WTC11 (cell line): ENCODE results near the gene PSMD11. TPM values are rescaled to one million over a fixed set of nuclear protein-coding genes. Genes with fewer than 3 reads are reported as not detected.

ENCODE experiments used
- ATAC-seq: fragments of 200-7000 bp; cut with Tn5 transposase; 2 replicates; pipeline ENCODE4 v1.10.0; 2021; ENCODE audit warnings: mild to moderate bottlenecking, moderate library complexity
- CTCF ChIA-PET: fragments of 300-600 bp; sonication (Branson Sonifier 250); formaldehyde crosslinking; loops from one replicate; lab custom pipeline; 2021; ENCODE audit warnings: antibody characterized with exemption; lab: Charles Lee
- POLR2A ChIA-PET: fragments of 350-600 bp; sonication (Branson Sonifier 250); formaldehyde crosslinking; loops from one replicate; lab custom pipeline; 2021; ENCODE audit warnings: antibody characterized with exemption; lab: Charles Lee
- DNase-seq: peaks from one replicate; pipeline ENCODE4 v3.0.0; 2021; ENCODE audit warnings: low spot score
- H3K27ac Mint-ChIP-seq: 2 replicates; pipeline ENCODE4 v1.8.0; 2021; ENCODE audit warnings: mixed read lengths
- H3K27me3 Mint-ChIP-seq: 2 replicates; pipeline ENCODE4 v1.8.0; 2021; ENCODE audit warnings: low read depth, mild to moderate bottlenecking, moderate library complexity, mixed read lengths
- H3K36me3 Mint-ChIP-seq: 2 replicates; pipeline ENCODE4 v1.8.0; 2021; ENCODE audit warnings: mixed read lengths
- H3K4me1 Mint-ChIP-seq: 2 replicates; pipeline ENCODE4 v1.8.0; 2022; ENCODE audit warnings: mixed read lengths
- H3K4me3 Mint-ChIP-seq: 2 replicates; pipeline ENCODE4 v1.8.0; 2021; ENCODE audit warnings: mild to moderate bottlenecking, moderate library complexity, mixed read lengths
- H3K9me3 Mint-ChIP-seq: 2 replicates; pipeline ENCODE4 v1.8.0; 2021; ENCODE audit warnings: mixed read lengths
- MXD4 ChIP-seq: fragments of 250-450 bp; sonication (Bioruptor Pico); IDR thresholded peaks from 2 replicates; pipeline ENCODE4 v1.8.0; 2021; ENCODE audit warnings: mild to moderate bottlenecking, moderate library complexity, borderline replicate concordance
- RELA ChIP-seq: sonication (generic); formaldehyde crosslinking; IDR thresholded peaks from 2 replicates; pipeline ENCODE4 v1.8.1; 2022; ENCODE audit warnings: missing genetic modification reagents, mild to moderate bottlenecking, borderline replicate concordance
- SP1 ChIP-seq: sonication (generic); formaldehyde crosslinking; conservative IDR thresholded peaks from 2 replicates; pipeline ENCODE4 v1.8.1; 2022; ENCODE audit warnings: missing genetic modification reagents
- TEAD4 ChIP-seq: sonication (generic); formaldehyde crosslinking; IDR thresholded peaks from 2 replicates; pipeline ENCODE4 v1.8.0; 2022; ENCODE audit warnings: mild to moderate bottlenecking, missing genetic modification reagents
- ZNF121 ChIP-seq: sonication (generic); formaldehyde crosslinking; IDR thresholded peaks from 2 replicates; pipeline ENCODE4 v1.8.0; 2023; ENCODE audit warnings: missing genetic modification reagents
- ZNF138 ChIP-seq: sonication (generic); formaldehyde crosslinking; conservative IDR thresholded peaks from 2 replicates; pipeline ENCODE4 v1.8.1; 2022; ENCODE audit warnings: mild to moderate bottlenecking, moderate library complexity, missing genetic modification reagents
- ZNF232 ChIP-seq: sonication (generic); formaldehyde crosslinking; IDR thresholded peaks from 2 replicates; pipeline ENCODE4 v1.8.0; 2022; ENCODE audit warnings: mild to moderate bottlenecking, missing genetic modification reagents
- ZNF263 ChIP-seq: sonication (generic); formaldehyde crosslinking; IDR thresholded peaks from 2 replicates; pipeline ENCODE4 v1.8.1; 2022; ENCODE audit warnings: low read depth, mild to moderate bottlenecking, moderate library complexity, missing genetic modification reagents
- ZNF317 ChIP-seq: sonication (generic); formaldehyde crosslinking; IDR thresholded peaks from 2 replicates; pipeline ENCODE4 v1.8.1; 2023; ENCODE audit warnings: low read depth, mild to moderate bottlenecking, moderate library complexity, missing genetic modification reagents, borderline replicate concordance
- total RNA-seq: library from RNA; stranded (reverse); gene quantifications from 3 replicates; pipeline ENCODE4 v1.2.3, GENCODE V29; 2021
- TF ChIP-seq, protein P1 (sequence below): sonication (generic); formaldehyde crosslinking; IDR thresholded peaks from 2 replicates; pipeline ENCODE4 v1.8.0; 2022; ENCODE audit warnings: missing genetic modification reagents
- TF ChIP-seq, protein P2 (sequence below): fragments of 250-450 bp; sonication (Bioruptor Pico); conservative IDR thresholded peaks from 2 replicates; pipeline ENCODE4 v1.9.0; 2021; ENCODE audit warnings: mild to moderate bottlenecking
- TF ChIP-seq, protein P3 (sequence below): sonication (generic); formaldehyde crosslinking; IDR thresholded peaks from 2 replicates; pipeline ENCODE4 v1.8.0; 2022; ENCODE audit warnings: mild to moderate bottlenecking, missing genetic modification reagents
- TF ChIP-seq, protein P4 (sequence below): sonication (generic); formaldehyde crosslinking; IDR thresholded peaks from 2 replicates; pipeline ENCODE4 v1.8.0; 2023; ENCODE audit warnings: missing genetic modification reagents, mild to moderate bottlenecking, borderline replicate concordance
- TF ChIP-seq, protein P5 (sequence below): sonication (generic); formaldehyde crosslinking; IDR thresholded peaks from 2 replicates; pipeline ENCODE4 v1.8.1; 2023; ENCODE audit warnings: mild to moderate bottlenecking, missing genetic modification reagents, moderate library complexity
- TF ChIP-seq, protein P6 (sequence below): sonication (generic); formaldehyde crosslinking; IDR thresholded peaks from 2 replicates; pipeline ENCODE4 v1.8.1; 2023; ENCODE audit warnings: mild to moderate bottlenecking, missing genetic modification reagents
- TF ChIP-seq, protein P7 (sequence below): sonication (generic); formaldehyde crosslinking; IDR thresholded peaks from 2 replicates; pipeline ENCODE4 v1.8.1; 2022; ENCODE audit warnings: mild to moderate bottlenecking, missing genetic modification reagents, moderate library complexity, borderline replicate concordance

PSMD11 gene
- total RNA-seq, 1 experiment from 2014 or later: 155 TPM

DNA sequence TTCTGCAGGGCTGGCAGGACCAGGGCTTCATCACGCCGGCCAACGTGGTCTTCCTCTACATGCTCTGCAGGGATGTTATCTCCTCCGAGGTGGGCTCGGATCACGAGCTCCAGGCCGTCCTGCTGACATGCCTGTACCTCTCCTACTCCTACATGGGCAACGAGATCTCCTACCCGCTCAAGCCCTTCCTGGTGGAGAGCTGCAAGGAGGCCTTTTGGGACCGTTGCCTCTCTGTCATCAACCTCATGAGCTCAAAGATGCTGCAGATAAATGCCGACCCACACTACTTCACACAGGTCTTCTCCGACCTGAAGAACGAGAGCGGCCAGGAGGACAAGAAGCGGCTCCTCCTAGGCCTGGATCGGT lies 43.9 kb downstream of the PSMD11 start:
- Mint-ChIP-seq H3K4me1 (peaks cover 59% of the 10 kb centered on the region), H3K27ac (peak overlapping the region; percentile 49; the same call in 1 of the 2 replicates), H3K9me3 (no peaks in the 10 kb centered on the region), H3K36me3 (peaks cover 20% of the 10 kb centered on the region), H3K4me3 (peak overlapping the region; percentile 88), H3K27me3 (no peaks in the 10 kb centered on the region)
- DNase-seq (no peak), ATAC-seq (no peak)
- ChIA-PET CTCF (interaction anchor here (0.6 to 4.0 kb wide), 7 partner anchors 26 to 171 kb away, joined by 3 to 18 read pairs (median 5); partner anchors contain the start of gene PSMD11), POLR2A (interaction anchor here (0.9 to 1.8 kb wide), 4 partner anchors 29 to 58 kb away, joined by 3 to 8 read pairs (median 4); partner anchors contain the start of gene PSMD11)
- TF ChIP-seq, protein P1, sequence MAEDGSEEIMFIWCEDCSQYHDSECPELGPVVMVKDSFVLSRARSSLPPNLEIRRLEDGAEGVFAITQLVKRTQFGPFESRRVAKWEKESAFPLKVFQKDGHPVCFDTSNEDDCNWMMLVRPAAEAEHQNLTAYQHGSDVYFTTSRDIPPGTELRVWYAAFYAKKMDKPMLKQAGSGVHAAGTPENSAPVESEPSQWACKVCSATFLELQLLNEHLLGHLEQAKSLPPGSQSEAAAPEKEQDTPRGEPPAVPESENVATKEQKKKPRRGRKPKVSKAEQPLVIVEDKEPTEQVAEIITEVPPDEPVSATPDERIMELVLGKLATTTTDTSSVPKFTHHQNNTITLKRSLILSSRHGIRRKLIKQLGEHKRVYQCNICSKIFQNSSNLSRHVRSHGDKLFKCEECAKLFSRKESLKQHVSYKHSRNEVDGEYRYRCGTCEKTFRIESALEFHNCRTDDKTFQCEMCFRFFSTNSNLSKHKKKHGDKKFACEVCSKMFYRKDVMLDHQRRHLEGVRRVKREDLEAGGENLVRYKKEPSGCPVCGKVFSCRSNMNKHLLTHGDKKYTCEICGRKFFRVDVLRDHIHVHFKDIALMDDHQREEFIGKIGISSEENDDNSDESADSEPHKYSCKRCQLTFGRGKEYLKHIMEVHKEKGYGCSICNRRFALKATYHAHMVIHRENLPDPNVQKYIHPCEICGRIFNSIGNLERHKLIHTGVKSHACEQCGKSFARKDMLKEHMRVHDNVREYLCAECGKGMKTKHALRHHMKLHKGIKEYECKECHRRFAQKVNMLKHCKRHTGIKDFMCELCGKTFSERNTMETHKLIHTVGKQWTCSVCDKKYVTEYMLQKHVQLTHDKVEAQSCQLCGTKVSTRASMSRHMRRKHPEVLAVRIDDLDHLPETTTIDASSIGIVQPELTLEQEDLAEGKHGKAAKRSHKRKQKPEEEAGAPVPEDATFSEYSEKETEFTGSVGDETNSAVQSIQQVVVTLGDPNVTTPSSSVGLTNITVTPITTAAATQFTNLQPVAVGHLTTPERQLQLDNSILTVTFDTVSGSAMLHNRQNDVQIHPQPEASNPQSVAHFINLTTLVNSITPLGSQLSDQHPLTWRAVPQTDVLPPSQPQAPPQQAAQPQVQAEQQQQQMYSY (CRISPR knock-in tag): no peak
- TF ChIP-seq, protein P2, sequence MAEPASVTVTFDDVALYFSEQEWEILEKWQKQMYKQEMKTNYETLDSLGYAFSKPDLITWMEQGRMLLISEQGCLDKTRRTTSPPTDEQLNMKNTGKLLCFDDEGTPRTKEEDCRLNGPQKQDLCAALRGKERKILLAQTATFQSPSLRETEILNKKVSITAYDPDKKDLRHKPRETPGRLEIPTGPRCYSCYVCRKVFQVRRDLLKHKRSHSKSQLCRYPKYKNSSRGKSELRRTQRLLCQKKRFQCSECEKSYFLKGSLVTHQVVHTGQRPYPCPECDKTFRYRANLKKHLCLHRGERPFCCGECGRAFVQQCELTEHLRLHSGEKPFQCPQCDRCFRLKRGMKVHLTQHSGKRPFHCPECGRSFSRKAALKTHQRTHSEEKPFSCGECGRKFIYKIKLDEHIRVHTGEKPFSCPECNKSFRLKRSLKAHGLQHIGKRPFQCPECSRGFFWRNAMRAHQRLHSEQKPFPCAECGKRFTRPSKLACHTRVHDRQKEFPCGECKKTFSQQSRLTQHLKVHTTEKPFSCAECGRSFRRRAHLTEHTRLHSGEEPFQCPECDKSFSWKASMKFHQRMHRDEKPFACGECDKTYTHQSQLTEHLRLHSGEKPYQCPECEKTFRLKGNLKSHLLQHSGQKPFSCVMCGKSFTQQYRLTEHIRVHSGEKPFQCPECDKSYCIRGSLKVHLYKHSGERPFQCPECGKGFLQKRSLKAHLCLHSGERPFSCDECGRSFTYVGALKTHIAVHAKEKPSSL (CRISPR knock-in tag): no peak
- no peak for TF ChIP-seq ZNF317 (CRISPR knock-in tag)
- TF ChIP-seq TEAD4 (CRISPR knock-in tag): no peak
- TF ChIP-seq MXD4 (CRISPR knock-in tag): no peak
- no peak for TF ChIP-seq ZNF138
- TF ChIP-seq, protein P3, sequence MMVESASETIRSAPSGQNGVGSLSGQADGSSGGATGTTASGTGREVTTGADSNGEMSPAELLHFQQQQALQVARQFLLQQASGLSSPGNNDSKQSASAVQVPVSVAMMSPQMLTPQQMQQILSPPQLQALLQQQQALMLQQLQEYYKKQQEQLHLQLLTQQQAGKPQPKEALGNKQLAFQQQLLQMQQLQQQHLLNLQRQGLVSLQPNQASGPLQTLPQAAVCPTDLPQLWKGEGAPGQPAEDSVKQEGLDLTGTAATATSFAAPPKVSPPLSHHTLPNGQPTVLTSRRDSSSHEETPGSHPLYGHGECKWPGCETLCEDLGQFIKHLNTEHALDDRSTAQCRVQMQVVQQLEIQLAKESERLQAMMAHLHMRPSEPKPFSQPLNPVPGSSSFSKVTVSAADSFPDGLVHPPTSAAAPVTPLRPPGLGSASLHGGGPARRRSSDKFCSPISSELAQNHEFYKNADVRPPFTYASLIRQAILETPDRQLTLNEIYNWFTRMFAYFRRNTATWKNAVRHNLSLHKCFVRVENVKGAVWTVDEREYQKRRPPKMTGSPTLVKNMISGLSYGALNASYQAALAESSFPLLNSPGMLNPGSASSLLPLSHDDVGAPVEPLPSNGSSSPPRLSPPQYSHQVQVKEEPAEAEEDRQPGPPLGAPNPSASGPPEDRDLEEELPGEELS (CRISPR knock-in tag): no peak
- TF ChIP-seq, protein P4, sequence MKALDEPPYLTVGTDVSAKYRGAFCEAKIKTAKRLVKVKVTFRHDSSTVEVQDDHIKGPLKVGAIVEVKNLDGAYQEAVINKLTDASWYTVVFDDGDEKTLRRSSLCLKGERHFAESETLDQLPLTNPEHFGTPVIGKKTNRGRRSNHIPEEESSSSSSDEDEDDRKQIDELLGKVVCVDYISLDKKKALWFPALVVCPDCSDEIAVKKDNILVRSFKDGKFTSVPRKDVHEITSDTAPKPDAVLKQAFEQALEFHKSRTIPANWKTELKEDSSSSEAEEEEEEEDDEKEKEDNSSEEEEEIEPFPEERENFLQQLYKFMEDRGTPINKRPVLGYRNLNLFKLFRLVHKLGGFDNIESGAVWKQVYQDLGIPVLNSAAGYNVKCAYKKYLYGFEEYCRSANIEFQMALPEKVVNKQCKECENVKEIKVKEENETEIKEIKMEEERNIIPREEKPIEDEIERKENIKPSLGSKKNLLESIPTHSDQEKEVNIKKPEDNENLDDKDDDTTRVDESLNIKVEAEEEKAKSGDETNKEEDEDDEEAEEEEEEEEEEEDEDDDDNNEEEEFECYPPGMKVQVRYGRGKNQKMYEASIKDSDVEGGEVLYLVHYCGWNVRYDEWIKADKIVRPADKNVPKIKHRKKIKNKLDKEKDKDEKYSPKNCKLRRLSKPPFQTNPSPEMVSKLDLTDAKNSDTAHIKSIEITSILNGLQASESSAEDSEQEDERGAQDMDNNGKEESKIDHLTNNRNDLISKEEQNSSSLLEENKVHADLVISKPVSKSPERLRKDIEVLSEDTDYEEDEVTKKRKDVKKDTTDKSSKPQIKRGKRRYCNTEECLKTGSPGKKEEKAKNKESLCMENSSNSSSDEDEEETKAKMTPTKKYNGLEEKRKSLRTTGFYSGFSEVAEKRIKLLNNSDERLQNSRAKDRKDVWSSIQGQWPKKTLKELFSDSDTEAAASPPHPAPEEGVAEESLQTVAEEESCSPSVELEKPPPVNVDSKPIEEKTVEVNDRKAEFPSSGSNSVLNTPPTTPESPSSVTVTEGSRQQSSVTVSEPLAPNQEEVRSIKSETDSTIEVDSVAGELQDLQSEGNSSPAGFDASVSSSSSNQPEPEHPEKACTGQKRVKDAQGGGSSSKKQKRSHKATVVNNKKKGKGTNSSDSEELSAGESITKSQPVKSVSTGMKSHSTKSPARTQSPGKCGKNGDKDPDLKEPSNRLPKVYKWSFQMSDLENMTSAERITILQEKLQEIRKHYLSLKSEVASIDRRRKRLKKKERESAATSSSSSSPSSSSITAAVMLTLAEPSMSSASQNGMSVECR (CRISPR knock-in tag): no peak
- TF ChIP-seq RELA (CRISPR knock-in tag): no peak
- TF ChIP-seq SP1: no peak

DNA sequence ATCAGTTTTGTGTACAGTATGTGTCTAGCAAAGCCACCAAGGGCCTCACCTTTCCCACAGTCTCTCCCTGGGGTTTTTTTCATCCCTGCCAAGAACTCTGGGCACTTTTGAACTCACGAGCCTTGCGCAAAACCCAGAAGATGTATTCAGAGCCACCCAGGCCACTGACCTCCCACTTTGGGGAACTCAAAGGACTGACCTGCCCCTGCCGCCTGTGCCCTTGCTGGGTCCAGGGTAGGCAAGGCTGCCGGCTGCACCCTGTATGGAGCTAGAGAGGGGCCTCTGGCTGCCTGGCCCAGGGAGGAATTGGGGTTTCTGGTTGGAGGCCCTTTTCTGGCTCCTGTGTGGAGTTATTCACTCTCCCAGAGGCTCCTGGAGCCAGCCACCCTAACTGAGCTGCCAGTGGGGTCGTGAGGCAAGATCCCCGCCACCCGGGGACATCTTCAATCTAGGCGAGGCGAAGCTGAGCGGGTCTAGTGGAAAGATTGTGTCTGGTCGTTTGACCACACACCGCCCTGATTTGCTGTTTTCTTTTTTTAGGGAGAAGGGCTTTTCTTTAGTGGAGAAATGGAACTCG lies 44.4 kb downstream of the PSMD11 start:
- peaks cover 54% of the 10 kb centered on the region for H3K4me1 Mint-ChIP-seq
- ChIA-PET POLR2A (interaction anchor here (1.1 to 1.8 kb wide), 3 partner anchors 29 to 57 kb away, joined by 3 to 8 read pairs (median 4); partner anchors contain the start of gene PSMD11), CTCF (interaction anchor here (1.2 to 4.0 kb wide), 5 partner anchors 27 to 105 kb away, joined by 3 to 18 read pairs (median 7); partner anchors contain the start of gene PSMD11)
- no peak overlapping the region for H3K27ac Mint-ChIP-seq
- H3K4me3 Mint-ChIP-seq: peak overlapping the region; percentile 88
- TF ChIP-seq MXD4 (CRISPR knock-in tag) (no peak), ZNF263 (CRISPR knock-in tag) (no peak), ZNF232 (CRISPR knock-in tag) (no peak), ZNF121 (CRISPR knock-in tag) (no peak)
- TF ChIP-seq, protein P5, sequence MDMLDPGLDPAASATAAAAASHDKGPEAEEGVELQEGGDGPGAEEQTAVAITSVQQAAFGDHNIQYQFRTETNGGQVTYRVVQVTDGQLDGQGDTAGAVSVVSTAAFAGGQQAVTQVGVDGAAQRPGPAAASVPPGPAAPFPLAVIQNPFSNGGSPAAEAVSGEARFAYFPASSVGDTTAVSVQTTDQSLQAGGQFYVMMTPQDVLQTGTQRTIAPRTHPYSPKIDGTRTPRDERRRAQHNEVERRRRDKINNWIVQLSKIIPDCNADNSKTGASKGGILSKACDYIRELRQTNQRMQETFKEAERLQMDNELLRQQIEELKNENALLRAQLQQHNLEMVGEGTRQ (CRISPR knock-in tag): no peak
- TF ChIP-seq, protein P6, sequence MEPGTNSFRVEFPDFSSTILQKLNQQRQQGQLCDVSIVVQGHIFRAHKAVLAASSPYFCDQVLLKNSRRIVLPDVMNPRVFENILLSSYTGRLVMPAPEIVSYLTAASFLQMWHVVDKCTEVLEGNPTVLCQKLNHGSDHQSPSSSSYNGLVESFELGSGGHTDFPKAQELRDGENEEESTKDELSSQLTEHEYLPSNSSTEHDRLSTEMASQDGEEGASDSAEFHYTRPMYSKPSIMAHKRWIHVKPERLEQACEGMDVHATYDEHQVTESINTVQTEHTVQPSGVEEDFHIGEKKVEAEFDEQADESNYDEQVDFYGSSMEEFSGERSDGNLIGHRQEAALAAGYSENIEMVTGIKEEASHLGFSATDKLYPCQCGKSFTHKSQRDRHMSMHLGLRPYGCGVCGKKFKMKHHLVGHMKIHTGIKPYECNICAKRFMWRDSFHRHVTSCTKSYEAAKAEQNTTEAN (CRISPR knock-in tag): no peak
- TF ChIP-seq, protein P7, sequence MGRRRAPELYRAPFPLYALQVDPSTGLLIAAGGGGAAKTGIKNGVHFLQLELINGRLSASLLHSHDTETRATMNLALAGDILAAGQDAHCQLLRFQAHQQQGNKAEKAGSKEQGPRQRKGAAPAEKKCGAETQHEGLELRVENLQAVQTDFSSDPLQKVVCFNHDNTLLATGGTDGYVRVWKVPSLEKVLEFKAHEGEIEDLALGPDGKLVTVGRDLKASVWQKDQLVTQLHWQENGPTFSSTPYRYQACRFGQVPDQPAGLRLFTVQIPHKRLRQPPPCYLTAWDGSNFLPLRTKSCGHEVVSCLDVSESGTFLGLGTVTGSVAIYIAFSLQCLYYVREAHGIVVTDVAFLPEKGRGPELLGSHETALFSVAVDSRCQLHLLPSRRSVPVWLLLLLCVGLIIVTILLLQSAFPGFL: no peak
- ATAC-seq (no peak), DNase-seq (no peak)
- no peaks in the 10 kb centered on the region for H3K9me3 Mint-ChIP-seq
- H3K36me3 Mint-ChIP-seq: peaks cover 20% of the 10 kb centered on the region
- H3K27me3 Mint-ChIP-seq: no peaks in the 10 kb centered on the region
